ENCODE data around the gene MAML2.

DNA sequence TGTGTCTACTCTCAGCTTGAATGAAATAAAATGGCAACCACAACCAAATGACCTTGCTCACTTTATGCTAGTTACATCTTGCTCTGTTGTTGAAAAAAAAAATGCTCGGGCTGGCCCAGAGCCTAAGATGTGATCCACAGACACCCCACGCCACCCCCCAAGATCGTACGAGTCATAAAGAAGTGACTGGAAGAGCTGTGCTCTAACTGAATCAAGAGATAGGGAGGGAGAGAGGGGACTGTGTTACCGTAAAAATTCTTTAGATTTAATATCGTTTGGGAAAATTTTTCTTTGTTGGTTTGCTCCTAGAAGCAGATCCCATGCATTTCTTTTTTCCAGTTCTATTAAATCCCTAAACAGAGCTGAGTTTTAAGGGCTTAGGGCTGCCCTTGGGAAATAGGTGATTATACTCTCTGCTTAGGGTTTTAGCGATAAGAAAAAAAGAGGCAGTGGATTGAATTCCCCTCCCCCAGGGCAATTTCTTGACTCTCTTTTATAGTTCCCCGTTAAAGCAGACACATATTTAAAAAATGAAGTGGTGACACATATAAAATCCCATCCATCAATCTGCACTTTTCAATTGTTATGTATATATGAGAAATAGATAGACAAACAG lies 14.5 kb downstream of the MAML2 start:
- TF ChIP-seq, protein P1, sequence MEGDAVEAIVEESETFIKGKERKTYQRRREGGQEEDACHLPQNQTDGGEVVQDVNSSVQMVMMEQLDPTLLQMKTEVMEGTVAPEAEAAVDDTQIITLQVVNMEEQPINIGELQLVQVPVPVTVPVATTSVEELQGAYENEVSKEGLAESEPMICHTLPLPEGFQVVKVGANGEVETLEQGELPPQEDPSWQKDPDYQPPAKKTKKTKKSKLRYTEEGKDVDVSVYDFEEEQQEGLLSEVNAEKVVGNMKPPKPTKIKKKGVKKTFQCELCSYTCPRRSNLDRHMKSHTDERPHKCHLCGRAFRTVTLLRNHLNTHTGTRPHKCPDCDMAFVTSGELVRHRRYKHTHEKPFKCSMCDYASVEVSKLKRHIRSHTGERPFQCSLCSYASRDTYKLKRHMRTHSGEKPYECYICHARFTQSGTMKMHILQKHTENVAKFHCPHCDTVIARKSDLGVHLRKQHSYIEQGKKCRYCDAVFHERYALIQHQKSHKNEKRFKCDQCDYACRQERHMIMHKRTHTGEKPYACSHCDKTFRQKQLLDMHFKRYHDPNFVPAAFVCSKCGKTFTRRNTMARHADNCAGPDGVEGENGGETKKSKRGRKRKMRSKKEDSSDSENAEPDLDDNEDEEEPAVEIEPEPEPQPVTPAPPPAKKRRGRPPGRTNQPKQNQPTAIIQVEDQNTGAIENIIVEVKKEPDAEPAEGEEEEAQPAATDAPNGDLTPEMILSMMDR (conservative IDR thresholded peaks at IDR 0.05; ENCODE audit: low read length): no peak
- TF ChIP-seq EZH2phosphoT487 (IDR thresholded peaks at IDR 0.05; ENCODE audit: borderline replicate concordance, low read depth, low read length): no peak
